ENCODE measurements around the gene SNRNP200.

GRCh38 chr2:96238266-96238665, 67.1 kb downstream of the SNRNP200 start:
- no peak for TF ChIP-seq CTCF (IDR thresholded peaks at IDR 0.05; ENCODE audit: low read depth, low read length, missing input control)
- no peak for TF ChIP-seq RAD21 (IDR thresholded peaks at IDR 0.05)
- TF ChIP-seq TAF1 (conservative IDR thresholded peaks at IDR 0.05), result no peak
- no peak for TF ChIP-seq YY1 (IDR thresholded peaks at IDR 0.05)
- TF ChIP-seq HNF4A (conservative IDR thresholded peaks at IDR 0.05), result no peak
- no peak for TF ChIP-seq MAX (IDR thresholded peaks at IDR 0.05)
- TF ChIP-seq GABPA (IDR thresholded peaks at IDR 0.05 in 1 of 2, conservative IDR thresholded peaks at IDR 0.05 in 1 of 2), result no peak
- TF ChIP-seq JUND (IDR thresholded peaks at IDR 0.05), result no peak
- TF ChIP-seq EGR1 (IDR thresholded peaks at IDR 0.05; ENCODE audit: low read depth in 2 of 2), result no peak
- no peak for TF ChIP-seq REST (IDR thresholded peaks at IDR 0.05)
- no peak for TF ChIP-seq ATF3 (IDR thresholded peaks at IDR 0.05)
